ENCODE measurements around the gene DCLRE1A. TPM values are rescaled to one million over a fixed set of nuclear protein-coding genes. Genes with fewer than 3 reads are reported as not detected.
"Not testable (repeated sequence)": the region's sequence is repeated elsewhere in the genome, so short reads cannot be mapped to it uniquely, and the experiment has no call there.

The DCLRE1A gene
- total and polyA plus RNA-seq, 10 of the 15 experiments (the other 5 are each of a cell fraction or from before 2014, with no cell fraction given), result 4.8 to 29.8 (median 14.0) TPM

DNA sequence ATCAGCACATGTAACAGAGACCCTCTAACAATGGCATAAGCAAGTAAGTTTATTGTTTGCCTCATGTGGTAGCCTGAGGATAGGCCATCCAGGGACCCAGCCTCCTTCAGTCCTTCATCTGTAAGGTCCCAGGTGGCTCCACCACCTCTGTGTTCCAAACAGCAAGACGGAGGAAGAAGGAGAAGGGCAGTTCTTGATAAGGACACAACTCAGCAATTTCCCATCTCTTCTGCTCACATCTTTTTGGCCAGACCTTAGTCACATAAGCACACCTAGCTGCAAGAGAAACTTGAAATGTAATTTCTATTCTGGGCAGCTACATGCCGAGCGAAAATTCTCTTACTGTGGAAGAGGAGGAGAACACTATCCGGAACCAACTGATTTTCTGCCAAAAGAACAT lies 33.9 kb downstream of the DCLRE1A start (continued):
- TF ChIP-seq NRF1 (conservative IDR thresholded peaks at IDR 0.05; ENCODE audit: low read depth, low read length), result no peak
- TF ChIP-seq, protein P1, sequence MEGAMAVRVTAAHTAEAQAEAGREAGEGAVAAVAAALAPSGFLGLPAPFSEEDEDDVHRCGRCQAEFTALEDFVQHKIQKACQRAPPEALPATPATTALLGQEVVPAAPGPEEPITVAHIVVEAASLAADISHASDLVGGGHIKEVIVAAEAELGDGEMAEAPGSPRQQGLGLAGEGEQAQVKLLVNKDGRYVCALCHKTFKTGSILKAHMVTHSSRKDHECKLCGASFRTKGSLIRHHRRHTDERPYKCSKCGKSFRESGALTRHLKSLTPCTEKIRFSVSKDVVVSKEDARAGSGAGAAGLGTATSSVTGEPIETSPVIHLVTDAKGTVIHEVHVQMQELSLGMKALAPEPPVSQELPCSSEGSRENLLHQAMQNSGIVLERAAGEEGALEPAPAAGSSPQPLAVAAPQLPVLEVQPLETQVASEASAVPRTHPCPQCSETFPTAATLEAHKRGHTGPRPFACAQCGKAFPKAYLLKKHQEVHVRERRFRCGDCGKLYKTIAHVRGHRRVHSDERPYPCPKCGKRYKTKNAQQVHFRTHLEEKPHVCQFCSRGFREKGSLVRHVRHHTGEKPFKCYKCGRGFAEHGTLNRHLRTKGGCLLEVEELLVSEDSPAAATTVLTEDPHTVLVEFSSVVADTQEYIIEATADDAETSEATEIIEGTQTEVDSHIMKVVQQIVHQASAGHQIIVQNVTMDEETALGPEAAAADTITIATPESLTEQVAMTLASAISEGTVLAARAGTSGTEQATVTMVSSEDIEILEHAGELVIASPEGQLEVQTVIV (IDR thresholded peaks at IDR 0.05; ENCODE audit: borderline replicate concordance, partially characterized antibody), result no peak

DNA sequence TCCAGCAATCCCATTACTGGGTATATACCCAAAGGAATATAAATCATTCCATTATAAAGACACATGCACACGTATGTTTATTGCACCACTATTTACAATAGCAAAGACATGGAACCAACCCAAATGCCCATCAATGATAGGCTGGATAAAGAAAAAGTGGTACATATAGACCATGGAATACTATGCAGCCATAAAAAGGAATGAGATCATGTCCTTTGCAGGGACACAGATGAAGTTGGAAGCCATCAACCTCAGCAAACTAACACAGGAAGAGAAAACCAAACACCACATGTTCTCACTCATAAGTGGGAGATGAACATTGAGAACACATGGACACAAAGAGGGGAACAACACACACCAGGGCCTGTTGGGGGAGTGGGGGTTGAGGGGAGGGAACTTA lies 39.2 kb downstream of the DCLRE1A start:
- RAD21 ChIA-PET (ENCODE audit: unreplicated experiment); BruUV-seq (replicated peaks); DNase-seq (ENCODE audit: low read depth, low spot score); FAIRE-seq; H3K9ac ChIP-seq (ENCODE audit: control insufficient read depth, insufficient read depth, low read length); intact Hi-C loops (cut with micrococcal nuclease; ENCODE audit: unreplicated experiment); H3K4me3 ChIP-seq; H3K27me3 ChIP-seq (replicated peaks in 1 of 2; ENCODE audit: control insufficient read depth in 2 of 2, insufficient read depth in 2 of 2, low read length in 1 of 2); H2AFZ ChIP-seq (ENCODE audit: control insufficient read depth, low read depth, low read length); CTCF ChIA-PET; H3K4me2 ChIP-seq (ENCODE audit: control insufficient read depth, insufficient read depth); ATAC-seq; H3K9me3 ChIP-seq (replicated peaks; ENCODE audit: control insufficient read depth, insufficient read depth, low read length); H4K20me1 ChIP-seq (ENCODE audit: control insufficient read depth, insufficient read depth); in situ Hi-C loops (cut with MboI); H3K27ac ChIP-seq (ENCODE audit: control insufficient read depth, insufficient read depth); POLR2A ChIA-PET; H3K79me2 ChIP-seq (ENCODE audit: control insufficient read depth, insufficient read depth, low read length); H3K36me3 ChIP-seq (ENCODE audit: control insufficient read depth in 2 of 2, insufficient read depth in 2 of 2, low read length in 1 of 2); H3K4me1 ChIP-seq (ENCODE audit: control insufficient read depth, insufficient read depth, low read length); SMC1A ChIA-PET (ENCODE audit: uncharacterized antibody, unreplicated experiment): not testable (repeated sequence)
- 82% methylated on average over 1 of the region's 1 CpG for WGBS (ENCODE audit: insufficient coverage, insufficient replicate concordance, low lambda C conversion rate, missing lambda C conversion rate)

All from GM12878 (cell line).